Measurements from ENCODE around the gene STING1. TPM values are rescaled to one million over a fixed set of nuclear protein-coding genes. Genes with fewer than 3 reads are reported as not detected.
"Not testable (repeated sequence)": the region's sequence is repeated elsewhere in the genome, so short reads cannot be mapped to it uniquely, and the experiment has no call there.

STING1 gene
- total RNA-seq, 4 donors from 2014 or later, result 28.4 to 59.9 (median 38.6) TPM

DNA sequence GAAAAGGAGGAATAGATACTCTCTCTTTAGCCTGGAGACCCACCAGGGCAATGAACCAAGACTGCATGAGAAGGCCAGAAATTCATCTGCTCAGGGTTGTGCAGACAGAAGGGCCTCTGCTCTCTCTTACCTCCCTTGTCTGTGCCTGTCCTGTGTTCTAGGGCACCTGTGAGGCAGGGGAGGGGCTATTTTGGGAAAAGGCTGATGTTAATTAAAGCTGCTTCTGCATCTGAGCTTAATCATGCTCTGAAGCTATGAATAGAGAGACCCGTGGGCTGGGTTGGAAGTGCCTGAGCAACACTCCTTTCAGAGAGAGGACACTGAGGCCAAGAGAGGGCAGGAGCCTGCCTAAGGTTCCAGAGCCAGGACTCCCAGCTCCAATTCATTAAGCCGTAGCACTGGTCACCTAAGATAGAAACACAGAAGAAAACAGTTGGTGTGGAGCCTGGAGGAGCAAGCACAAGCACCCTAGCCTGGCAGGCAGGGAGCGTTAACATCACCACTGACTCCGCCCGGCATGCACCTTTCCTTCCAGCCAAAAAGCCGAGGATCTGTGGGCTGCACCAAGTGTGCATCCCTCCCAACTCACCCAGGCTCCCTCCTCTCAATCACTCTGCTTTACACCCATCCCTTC, 31.4 kb upstream of the STING1 start:
- Histone ChIP-seq H3K36me3 (no peaks in the 10 kb centered on the region), H3K9me3 (no peaks in the 10 kb centered on the region), H3K27me3 (no peaks in the 10 kb centered on the region), H3K27ac (no peak overlapping the region), H3K4me3 (replicated peaks in 1 of 3) (no peak overlapping the region), H3K4me1 (peaks cover 9 to 11% of the 10 kb centered on the region in 2 donors)
- WGBS, 2 donors, result 87 to 93% methylated on average over 6 of the region's 6 CpGs
- DNase-seq, result no peak
- intact Hi-C loops (cut with DNase I), result loop anchor here (2.0 kb wide), 1 partner anchor 91 kb away; no protein-coding TSS in a partner anchor
- peak in 1 of 6 experiments; percentile 9 for TF ChIP-seq CTCF (IDR thresholded peaks at IDR 0.05)
- no peak for TF ChIP-seq POLR2A (IDR thresholded peaks at IDR 0.05)

DNA sequence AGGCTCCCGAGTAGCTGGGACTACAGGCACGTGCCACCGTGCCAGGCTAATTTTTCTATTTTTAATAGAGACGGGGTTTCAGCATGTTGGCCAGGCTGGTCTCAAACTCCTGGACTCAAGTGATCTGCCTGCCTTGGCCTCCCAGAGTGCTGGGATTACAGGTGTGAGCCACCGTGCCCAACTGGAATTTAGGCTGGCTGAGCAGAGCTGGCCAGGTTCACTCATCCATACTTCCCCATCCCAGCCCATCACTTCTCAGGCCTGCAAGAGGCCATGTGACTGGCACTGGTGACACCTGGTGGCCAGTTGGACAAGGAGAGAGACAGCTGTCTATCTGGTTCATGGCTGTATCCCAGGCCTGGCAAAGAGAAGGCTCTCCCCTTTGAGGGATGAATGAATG, 30.9 kb upstream of the STING1 start:
- H3K4me3 ChIP-seq (replicated peaks in 1 of 3); H3K36me3 ChIP-seq; H3K9me3 ChIP-seq; H3K27me3 ChIP-seq; H3K27ac ChIP-seq; H3K4me1 ChIP-seq; intact Hi-C loops (cut with DNase I): not testable (repeated sequence)
- DNase-seq, result peak; percentile 84 to 89
- TF ChIP-seq CTCF (IDR thresholded peaks at IDR 0.05), result peak; percentile 36 to 84 (median 64)
- 77 to 82% methylated on average over 5 of the region's 5 CpGs for WGBS, 2 donors

- intact Hi-C loops (cut with DNase I), result no loop called here
- H3K4me3 ChIP-seq (replicated peaks in 1 of 3), result no peak overlapping the region
- H3K4me1 ChIP-seq, result peaks cover 3 to 4% of the 10 kb centered on the region in 2 donors
- no peak overlapping the region for H3K27ac ChIP-seq
- 84 to 89% methylated on average over 6 of the region's 6 CpGs for WGBS, 2 donors
- H3K27me3 ChIP-seq, result no peaks in the 10 kb centered on the region
- H3K9me3 ChIP-seq, result no peaks in the 10 kb centered on the region
- H3K36me3 ChIP-seq, result no peaks in the 10 kb centered on the region
- TF ChIP-seq POLR2A (IDR thresholded peaks at IDR 0.05) (no peak), CTCF (IDR thresholded peaks at IDR 0.05) (no peak)
- DNase-seq, result no peak
Measured at GRCh38 chr5:139512786-139513390, 30.3 kb upstream of the STING1 start.

DNA sequence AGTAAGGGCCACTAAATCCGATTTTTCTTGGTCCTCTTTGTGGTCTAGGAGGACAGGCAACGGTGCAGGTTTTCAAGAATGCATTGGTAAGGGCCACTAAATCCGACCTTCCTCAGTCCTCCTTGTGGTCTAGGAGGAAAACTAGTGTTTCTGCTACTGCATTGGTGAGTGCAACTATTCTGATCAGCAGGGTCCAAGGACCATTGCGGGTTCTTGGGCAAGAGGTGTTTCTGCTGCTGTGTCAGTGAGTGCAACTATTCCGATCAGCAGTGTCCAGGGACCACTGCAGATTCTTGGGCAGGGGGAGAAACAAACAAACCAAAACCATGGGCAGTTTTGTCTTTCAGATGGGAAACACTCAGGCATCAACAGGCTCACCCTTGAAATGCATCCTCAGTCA, 22.2 kb upstream of the STING1 start:
- H3K27ac ChIP-seq; H3K4me1 ChIP-seq; DNase-seq; H3K27me3 ChIP-seq; intact Hi-C loops (cut with DNase I); H3K4me3 ChIP-seq (replicated peaks in 1 of 3); H3K36me3 ChIP-seq; H3K9me3 ChIP-seq: not testable (repeated sequence)
- WGBS, 2 donors, result 71 to 80% methylated on average over 5 of the region's 5 CpGs

- DNase-seq; H3K27me3 ChIP-seq; H3K27ac ChIP-seq; H3K9me3 ChIP-seq; H3K4me1 ChIP-seq; intact Hi-C loops (cut with DNase I); H3K36me3 ChIP-seq; H3K4me3 ChIP-seq (replicated peaks in 1 of 3): not testable (repeated sequence)
- 82 to 89% methylated on average over 15 of the region's 15 CpGs for WGBS, 2 donors
Measured at GRCh38 chr5:139503879-139504278, 21.3 kb upstream of the STING1 start.

- H3K4me1 ChIP-seq; intact Hi-C loops (cut with DNase I); DNase-seq; H3K4me3 ChIP-seq (replicated peaks in 1 of 3); H3K9me3 ChIP-seq; H3K27ac ChIP-seq; H3K27me3 ChIP-seq; H3K36me3 ChIP-seq: not testable (repeated sequence)
- WGBS, 2 donors, result 91 to 92% methylated on average over 15 of the region's 15 CpGs
Measured at GRCh38 chr5:139503036-139503817, 20.7 kb upstream of the STING1 start.
